ENCODE measurements around the gene OR9G4.

GRCh38 chr11:56705784-56706396 is 42.6 kb downstream of the OR9G4 start:
- TF ChIP-seq CTCF (IDR thresholded peaks at IDR 0.05; ENCODE audit: low read depth, low read length, poor library complexity, severe bottlenecking) (no peak), EZH2phosphoT487 (IDR thresholded peaks at IDR 0.05; ENCODE audit: borderline replicate concordance, low read length) (no peak)
